Panc1 (cell line): ENCODE results near the gene CFAP57. TPM values are rescaled to one million over a fixed set of nuclear protein-coding genes. Genes with fewer than 3 reads are reported as not detected.

Experiments
- ATAC-seq: fragments of 200-7000 bp; cut with Tn5 transposase; 2 replicates; pipeline ENCODE4 v1.9.1; 2020; ENCODE audit warnings: mild to moderate bottlenecking, moderate library complexity
- BruUV-seq: library from RNA; stranded (reverse); fragments of 400-500 nt; replicated peaks from 2 replicates; lab custom pipeline; 2021; lab: Mats Ljungman, UMichigan
- CTCF ChIA-PET: fragments of 300-600 bp; sonication (Branson Sonifier 250); formaldehyde crosslinking; loops from one replicate; lab custom pipeline; 2022; ENCODE audit warnings: antibody characterized with exemption; lab: Charles Lee
- POLR2A ChIA-PET: fragments of 300-600 bp; sonication (Branson Sonifier 250); formaldehyde crosslinking; loops from one replicate; lab custom pipeline; 2022; ENCODE audit warnings: antibody characterized with exemption; lab: Charles Lee
- DNase-seq: peaks from one replicate; pipeline ENCODE4 v3.0.0-alpha.2; 2010; ENCODE audit warnings: low read depth, low spot score
- H3K27ac ChIP-seq: 2 replicates; pipeline ENCODE4 v1.5.1; 2011; ENCODE audit warnings: mild to moderate bottlenecking, low read length, inconsistent platforms
- H3K27me3 ChIP-seq: fragments of 200-500 bp; sonication (Bioruptor generic); 2 replicates; pipeline ENCODE4 v1.6.0; 2014; ENCODE audit warnings: low read length, inconsistent platforms; ENCODE audit not compliant: control insufficient read depth, insufficient read depth
- H3K36me3 ChIP-seq: fragments of 200-500 bp; sonication (Bioruptor generic); 2 replicates; pipeline ENCODE4 v1.5.1; 2014; ENCODE audit warnings: inconsistent platforms, mild to moderate bottlenecking, low read length, moderate library complexity; ENCODE audit not compliant: control insufficient read depth, insufficient read depth
- H3K4me1 ChIP-seq: 2 replicates; pipeline ENCODE4 v1.5.1; 2011; ENCODE audit warnings: inconsistent platforms, mild to moderate bottlenecking, low read length, moderate library complexity; ENCODE audit not compliant: control insufficient read depth, insufficient read depth
- H3K4me3 ChIP-seq, 2 experiments: 2 replicates each; pipeline ENCODE4 v1.5.1; 2011 to 2012; ENCODE audit warnings: low read depth in 2 of 2, low read length in 2 of 2, mild to moderate bottlenecking in 2 of 2, inconsistent platforms in 1 of 2, moderate library complexity in 1 of 2
- H3K9me3 ChIP-seq: fragments of 200-500 bp; sonication (Bioruptor generic); 2 replicates; pipeline ENCODE4 v1.5.1; 2014; ENCODE audit warnings: low read depth, mild to moderate bottlenecking, inconsistent platforms, low read length, moderate library complexity; ENCODE audit not compliant: control insufficient read depth, insufficient read depth
- POLR2AphosphoS5 ChIP-seq: IDR thresholded peaks from 2 replicates; pipeline ENCODE4 v1.6.1; 2012; ENCODE audit warnings: mild to moderate bottlenecking, low read depth, low read length, moderate library complexity
- SIN3A ChIP-seq: IDR thresholded peaks from 2 replicates; pipeline ENCODE4 v1.6.1; 2012; ENCODE audit warnings: low read depth, mild to moderate bottlenecking, low read length, moderate library complexity, borderline replicate concordance; ENCODE audit not compliant: insufficient read depth
- TCF7L2 ChIP-seq: IDR thresholded peaks from 2 replicates; pipeline ENCODE4 v1.6.1; 2011; ENCODE audit warnings: mild to moderate bottlenecking, low read depth, low read length, inconsistent platforms
- in situ Hi-C: cut with HindIII; loops from 2 replicates; pipeline ENCODE4 v1.10.0; 2016; ENCODE audit warnings: low sequenced_read_pairs, low pct_unique_long_range_greater_than_20kb
- intact Hi-C: fragments of 100-400 bp; cut with micrococcal nuclease; formaldehyde crosslinking; loops from one replicate; pipeline ENCODE4 v1.10.0; 2022; ENCODE audit not compliant: unreplicated experiment
- total RNA-seq: library from RNA; stranded (reverse); gene quantifications from one replicate; pipeline ENCODE4 v1.2.1, GENCODE V29; 2021; ENCODE audit not compliant: unreplicated experiment
- TF ChIP-seq, protein P1 (sequence below): fragments of 450-650 bp; IDR thresholded peaks from 2 replicates; pipeline ENCODE4 v1.5.1; 2017; ENCODE audit warnings: mild to moderate bottlenecking
- TF ChIP-seq, protein P2 (sequence below), 2 experiments: IDR thresholded peaks; 2 replicates each; pipeline ENCODE4 v1.6.1; 2011 to 2012; ENCODE audit warnings: low read depth in 2 of 2, control low read depth in 1 of 2, low read length in 1 of 2, mild to moderate bottlenecking in 1 of 2, moderate library complexity in 1 of 2; ENCODE audit not compliant: insufficient read depth in 1 of 2

The CFAP57 gene
- total RNA-seq, 1 experiment from 2014 or later = 0.69 TPM

DNA sequence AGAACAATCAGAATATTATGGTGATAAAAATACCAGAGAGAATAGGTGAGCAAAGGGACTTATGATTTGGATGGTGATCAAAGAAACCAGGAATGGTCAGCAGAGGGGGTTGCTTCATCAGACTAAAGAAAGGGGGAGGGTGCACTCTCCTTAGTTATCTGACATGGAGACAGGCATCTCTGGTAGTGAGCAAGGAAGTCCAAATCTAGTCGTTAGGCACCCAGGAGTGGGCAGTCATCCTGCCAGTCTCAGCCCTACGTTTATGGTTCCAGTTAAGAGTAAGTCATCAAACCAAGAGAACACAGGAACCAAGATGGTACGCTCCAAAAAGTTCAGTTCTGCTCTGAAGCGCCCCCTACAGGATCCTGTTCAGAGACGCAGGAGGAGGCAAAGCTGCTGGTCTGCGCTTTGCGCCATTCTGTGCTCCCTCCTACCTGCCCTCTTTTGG lies 28.7 kb upstream of the CFAP57 start:
- Histone ChIP-seq H3K4me3 (no peak overlapping the region), H3K9me3 (no peaks in the 10 kb centered on the region), H3K27ac (no peak overlapping the region), H3K27me3 (no peaks in the 10 kb centered on the region), H3K4me1 (peaks cover 4% of the 10 kb centered on the region; the same call in 1 of the 2 replicates), H3K36me3 (no peaks in the 10 kb centered on the region)
- intact Hi-C loops = no loop called here
- ATAC-seq = peak; percentile 36; the same call in 1 of the 2 replicates
- TF ChIP-seq, protein P1, sequence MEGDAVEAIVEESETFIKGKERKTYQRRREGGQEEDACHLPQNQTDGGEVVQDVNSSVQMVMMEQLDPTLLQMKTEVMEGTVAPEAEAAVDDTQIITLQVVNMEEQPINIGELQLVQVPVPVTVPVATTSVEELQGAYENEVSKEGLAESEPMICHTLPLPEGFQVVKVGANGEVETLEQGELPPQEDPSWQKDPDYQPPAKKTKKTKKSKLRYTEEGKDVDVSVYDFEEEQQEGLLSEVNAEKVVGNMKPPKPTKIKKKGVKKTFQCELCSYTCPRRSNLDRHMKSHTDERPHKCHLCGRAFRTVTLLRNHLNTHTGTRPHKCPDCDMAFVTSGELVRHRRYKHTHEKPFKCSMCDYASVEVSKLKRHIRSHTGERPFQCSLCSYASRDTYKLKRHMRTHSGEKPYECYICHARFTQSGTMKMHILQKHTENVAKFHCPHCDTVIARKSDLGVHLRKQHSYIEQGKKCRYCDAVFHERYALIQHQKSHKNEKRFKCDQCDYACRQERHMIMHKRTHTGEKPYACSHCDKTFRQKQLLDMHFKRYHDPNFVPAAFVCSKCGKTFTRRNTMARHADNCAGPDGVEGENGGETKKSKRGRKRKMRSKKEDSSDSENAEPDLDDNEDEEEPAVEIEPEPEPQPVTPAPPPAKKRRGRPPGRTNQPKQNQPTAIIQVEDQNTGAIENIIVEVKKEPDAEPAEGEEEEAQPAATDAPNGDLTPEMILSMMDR = peak; percentile 74
- TF ChIP-seq TCF7L2 = no peak
- in situ Hi-C loops = no loop called here
- ChIA-PET POLR2A (no interaction called here), CTCF (interaction anchor here (0.6 kb wide), 1 partner anchor 40 kb away, joined by 3 read pairs; no protein-coding TSS in a partner anchor)
- BruUV-seq = no TSS peak
- peak; percentile 18 for DNase-seq

DNA sequence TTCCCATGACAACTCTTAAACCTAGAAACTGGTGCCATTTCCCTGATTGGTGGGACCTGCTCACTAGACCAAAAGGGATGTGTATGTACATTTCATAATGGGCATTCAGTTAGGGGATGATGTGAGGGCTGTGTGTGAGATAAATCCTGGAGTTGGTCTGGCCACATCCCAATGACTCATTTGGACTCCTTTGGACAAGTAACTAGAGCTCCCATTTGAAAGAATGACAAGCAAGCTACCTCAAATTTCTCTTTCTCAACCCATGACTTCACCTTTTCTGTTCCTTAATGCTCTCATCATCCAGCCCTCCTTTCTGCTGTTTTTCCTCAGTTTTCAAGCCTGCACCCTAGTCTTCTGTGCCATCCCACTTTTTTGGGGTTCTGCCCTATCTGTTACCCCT lies 27.9 kb upstream of the CFAP57 start:
- no peaks in the 10 kb centered on the region for H3K9me3 ChIP-seq
- ChIA-PET POLR2A (no interaction called here), CTCF (no interaction called here)
- no peak for TF ChIP-seq POLR2AphosphoS5
- TF ChIP-seq, protein P1 = no peak
- TF ChIP-seq, protein P2, sequence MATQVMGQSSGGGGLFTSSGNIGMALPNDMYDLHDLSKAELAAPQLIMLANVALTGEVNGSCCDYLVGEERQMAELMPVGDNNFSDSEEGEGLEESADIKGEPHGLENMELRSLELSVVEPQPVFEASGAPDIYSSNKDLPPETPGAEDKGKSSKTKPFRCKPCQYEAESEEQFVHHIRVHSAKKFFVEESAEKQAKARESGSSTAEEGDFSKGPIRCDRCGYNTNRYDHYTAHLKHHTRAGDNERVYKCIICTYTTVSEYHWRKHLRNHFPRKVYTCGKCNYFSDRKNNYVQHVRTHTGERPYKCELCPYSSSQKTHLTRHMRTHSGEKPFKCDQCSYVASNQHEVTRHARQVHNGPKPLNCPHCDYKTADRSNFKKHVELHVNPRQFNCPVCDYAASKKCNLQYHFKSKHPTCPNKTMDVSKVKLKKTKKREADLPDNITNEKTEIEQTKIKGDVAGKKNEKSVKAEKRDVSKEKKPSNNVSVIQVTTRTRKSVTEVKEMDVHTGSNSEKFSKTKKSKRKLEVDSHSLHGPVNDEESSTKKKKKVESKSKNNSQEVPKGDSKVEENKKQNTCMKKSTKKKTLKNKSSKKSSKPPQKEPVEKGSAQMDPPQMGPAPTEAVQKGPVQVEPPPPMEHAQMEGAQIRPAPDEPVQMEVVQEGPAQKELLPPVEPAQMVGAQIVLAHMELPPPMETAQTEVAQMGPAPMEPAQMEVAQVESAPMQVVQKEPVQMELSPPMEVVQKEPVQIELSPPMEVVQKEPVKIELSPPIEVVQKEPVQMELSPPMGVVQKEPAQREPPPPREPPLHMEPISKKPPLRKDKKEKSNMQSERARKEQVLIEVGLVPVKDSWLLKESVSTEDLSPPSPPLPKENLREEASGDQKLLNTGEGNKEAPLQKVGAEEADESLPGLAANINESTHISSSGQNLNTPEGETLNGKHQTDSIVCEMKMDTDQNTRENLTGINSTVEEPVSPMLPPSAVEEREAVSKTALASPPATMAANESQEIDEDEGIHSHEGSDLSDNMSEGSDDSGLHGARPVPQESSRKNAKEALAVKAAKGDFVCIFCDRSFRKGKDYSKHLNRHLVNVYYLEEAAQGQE (IDR thresholded peaks at IDR 0.05; ENCODE audit: insufficient read depth in 1 of 2, low read depth in 2 of 2, low read length in 1 of 2) = no peak
- no peak for TF ChIP-seq SIN3A
- TF ChIP-seq TCF7L2 = no peak
- intact Hi-C loops = no loop called here
- DNase-seq = no peak
- H3K27me3 ChIP-seq = no peaks in the 10 kb centered on the region
- no peak for ATAC-seq
- H3K36me3 ChIP-seq = no peaks in the 10 kb centered on the region
- no TSS peak for BruUV-seq
- no peak overlapping the region for H3K27ac ChIP-seq
- H3K4me3 ChIP-seq = no peak overlapping the region
- in situ Hi-C loops = no loop called here
- peaks cover 4% of the 10 kb centered on the region; the same call in 1 of the 2 replicates for H3K4me1 ChIP-seq
